Body of pancreas (tissue), 4 donors: ENCODE results near the gene EYA2. TPM values are rescaled to one million over a fixed set of nuclear protein-coding genes. Genes with fewer than 3 reads are reported as not detected.

ENCODE experiments used
- ATAC-seq: fragments of 150-250 bp; one replicate; pipeline ENCODE4 v1.9.1; 2016
- DNase-seq, 4 donors: peaks; one replicate each; pipeline ENCODE4 v3.0.0-alpha.2; 2019
- H3K27ac ChIP-seq, 4 donors: fragments of 200-600 bp; sonication (generic); 1 replicate in 3 of 4; 2 replicates in 1 of 4; pipeline versions ENCODE4 v1.5.1 to v1.6.1; 2016 to 2019; ENCODE audit warnings: mild to moderate bottlenecking in 1 of 4, mixed read lengths in 1 of 4, moderate library complexity in 1 of 4
- H3K27me3 ChIP-seq, 2 donors: fragments of 200-600 bp; sonication (generic); one replicate each; pipeline ENCODE4 v1.6.0; 2016; ENCODE audit warnings: mild to moderate bottlenecking in 1 of 2
- H3K36me3 ChIP-seq, 2 donors: fragments of 200-600 bp; sonication (generic); replicated peaks in 1 of 2; 2 replicates each; pipeline ENCODE4 v1.5.1; 2016; ENCODE audit warnings: low read depth in 2 of 2; ENCODE audit not compliant: insufficient read depth in 1 of 2
- H3K4me1 ChIP-seq: fragments of 200-600 bp; sonication (generic); one replicate; pipeline ENCODE4 v1.6.0; 2016
- H3K4me3 ChIP-seq, 2 donors: fragments of 200-600 bp; sonication (generic); 1 replicate in 1 of 2; 2 replicates in 1 of 2; pipeline ENCODE4 v1.5.1; 2016 to 2019
- H3K9me3 ChIP-seq, 3 donors: fragments of 200-600 bp; sonication (generic); 1 replicate in 2 of 3; 2 replicates in 1 of 3; pipeline ENCODE4 v1.5.1; 2016
- CTCF ChIP-seq, 7 experiments: fragments of 450-650 bp in 4 of 7; fragments of 200-600 bp in 3 of 7; sonication (generic) in 3 of 7; IDR thresholded peaks; one replicate each; pipeline ENCODE4 v1.5.1; 2016 to 2019; ENCODE audit warnings: antibody characterized with exemption in 7 of 7
- POLR2A ChIP-seq, 3 donors: fragments of 450-650 bp; IDR thresholded peaks; one replicate each; pipeline ENCODE4 v1.6.1; 2016; ENCODE audit warnings: antibody characterized with exemption in 3 of 3, mild to moderate bottlenecking in 2 of 3
- WGBS, 2 donors: methylation state at CpG; one replicate each; pipeline ENCODE4 v1.1.5; 2017; 5-methylcytosine and 5-hydroxymethylcytosine counted together
- intact Hi-C: fragments of 100-400 bp; cut with DNase I; formaldehyde crosslinking; loops from one replicate; pipeline ENCODE4 v1.15.1; 2023
- total RNA-seq, 2 donors: library from RNA; depleted of rRNA; stranded (reverse); fragments of >200 nt; gene quantifications; one replicate each; pipeline ENCODE4 v1.1.0, GENCODE V29; 2016

Gene EYA2
- total RNA-seq, 2 donors from 2014 or later, result 0.52 to 3.6 TPM

DNA sequence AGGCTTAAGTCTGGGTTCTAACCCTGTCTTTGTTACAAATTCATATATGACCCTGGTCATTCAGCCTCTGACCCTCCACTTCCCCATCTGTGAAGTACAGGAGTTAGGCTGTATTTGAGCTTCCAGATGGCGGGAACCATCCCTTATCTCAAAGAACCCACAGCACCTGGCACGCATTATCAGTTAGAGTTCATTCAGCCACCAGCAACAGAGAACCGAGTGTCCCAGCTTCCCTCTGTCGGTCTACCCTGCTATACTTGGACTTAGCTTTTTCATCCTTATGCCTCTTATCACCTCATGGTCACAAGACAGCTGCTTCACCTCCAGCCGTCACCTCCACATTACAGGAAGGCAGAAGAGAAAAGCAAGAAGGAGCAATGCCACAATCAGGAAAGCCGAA lies 147.8 kb downstream of the EYA2 start:
- no peaks in the 10 kb centered on the region for H3K4me1 ChIP-seq
- no peaks in the 10 kb centered on the region for H3K36me3 ChIP-seq
- WGBS, 2 donors, result 66 to 70% methylated on average over 6 of the region's 6 CpGs
- H3K4me3 ChIP-seq, result no peak overlapping the region
- intact Hi-C loops, result no loop called here
- H3K27me3 ChIP-seq, result no peaks in the 10 kb centered on the region
- no peak overlapping the region for H3K27ac ChIP-seq
- no peak for DNase-seq
- H3K9me3 ChIP-seq, result peaks cover 0 to 5% (median 0%) of the 10 kb centered on the region in 3 donors
- ATAC-seq, result no peak
- TF ChIP-seq CTCF (IDR thresholded peaks at IDR 0.05), result no peak
- no peak for TF ChIP-seq POLR2A (IDR thresholded peaks at IDR 0.05)

GRCh38 chr20:47043086-47043485 lies 148.4 kb downstream of the EYA2 start:
- no peak for ATAC-seq
- TF ChIP-seq POLR2A (IDR thresholded peaks at IDR 0.05), result no peak
- TF ChIP-seq CTCF (IDR thresholded peaks at IDR 0.05), result no peak
- Histone ChIP-seq H3K36me3 (no peaks in the 10 kb centered on the region), H3K27me3 (no peaks in the 10 kb centered on the region), H3K4me3 (no peak overlapping the region), H3K9me3 (peaks cover 0 to 5% (median 0%) of the 10 kb centered on the region in 3 donors), H3K4me1 (no peaks in the 10 kb centered on the region), H3K27ac (no peak overlapping the region)
- 57 to 59% methylated on average over 2 of the region's 2 CpGs for WGBS, 2 donors
- no peak for DNase-seq
- intact Hi-C loops, result no loop called here

- Histone ChIP-seq H3K4me3 (no peak overlapping the region), H3K4me1 (no peaks in the 10 kb centered on the region), H3K36me3 (no peaks in the 10 kb centered on the region), H3K27me3 (no peaks in the 10 kb centered on the region), H3K9me3 (peaks cover 0 to 5% (median 0%) of the 10 kb centered on the region in 3 donors), H3K27ac (no peak overlapping the region)
- no peak for ATAC-seq
- intact Hi-C loops, result no loop called here
- WGBS, 2 donors, result 75% methylated on average over 1 of the region's 1 CpG
- no peak for TF ChIP-seq POLR2A (IDR thresholded peaks at IDR 0.05)
- no peak for TF ChIP-seq CTCF (IDR thresholded peaks at IDR 0.05)
- no peak for DNase-seq
Measured at GRCh38 chr20:47044938-47045337, 150.3 kb downstream of the EYA2 start.

DNA sequence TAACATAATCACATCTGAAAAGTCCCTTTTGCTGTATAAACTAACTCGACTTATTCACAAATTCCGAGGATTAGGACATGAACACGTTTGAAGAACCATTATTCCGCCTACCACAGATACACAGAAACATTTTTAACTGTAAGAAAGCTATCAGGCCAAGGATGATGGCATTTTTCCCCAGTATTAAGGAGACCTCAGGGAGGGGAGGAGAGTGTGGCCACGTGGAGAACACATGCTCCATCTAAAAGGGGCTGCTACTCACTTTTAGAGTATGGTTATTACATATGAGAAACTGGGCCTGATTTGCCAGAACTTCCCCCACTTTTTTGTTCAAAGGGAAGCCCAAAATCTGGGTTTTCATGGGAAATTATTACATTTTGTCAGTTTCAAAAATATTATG lies 153.4 kb downstream of the EYA2 start:
- intact Hi-C loops, result no loop called here
- WGBS, 2 donors, result 61 to 66% methylated on average over 5 of the region's 5 CpGs
- ATAC-seq, result no peak
- TF ChIP-seq CTCF (IDR thresholded peaks at IDR 0.05) (no peak), POLR2A (IDR thresholded peaks at IDR 0.05) (no peak)
- Histone ChIP-seq H3K36me3 (no peaks in the 10 kb centered on the region), H3K4me3 (no peak overlapping the region), H3K9me3 (no peaks in the 10 kb centered on the region), H3K27ac (no peak overlapping the region), H3K27me3 (no peaks in the 10 kb centered on the region), H3K4me1 (no peaks in the 10 kb centered on the region)
- no peak for DNase-seq

DNA sequence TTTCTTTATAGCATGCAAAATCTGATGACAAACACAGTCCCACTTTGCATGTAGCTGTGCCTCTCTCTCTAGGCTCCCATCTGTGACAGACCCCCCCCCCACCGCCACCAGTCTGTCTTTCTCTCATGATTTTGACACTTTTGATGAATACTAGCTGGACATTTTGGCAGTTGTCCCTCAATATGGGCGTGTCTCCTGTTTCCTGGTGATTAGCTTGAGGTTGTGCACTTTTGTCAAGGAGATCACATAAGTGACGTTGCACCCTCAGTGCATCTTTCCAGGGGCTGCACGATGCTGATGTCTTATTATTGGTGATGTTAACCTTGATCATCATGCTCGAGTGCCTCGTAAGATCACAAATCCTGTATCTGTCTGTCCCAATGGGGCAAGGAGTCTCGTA lies 155.1 kb downstream of the EYA2 start:
- no peaks in the 10 kb centered on the region for H3K27me3 ChIP-seq
- intact Hi-C loops, result no loop called here
- 40 to 42% methylated on average over 7 of the region's 7 CpGs for WGBS, 2 donors
- H3K36me3 ChIP-seq, result no peaks in the 10 kb centered on the region
- DNase-seq, result no peak
- H3K4me3 ChIP-seq, result no peak overlapping the region
- TF ChIP-seq POLR2A (IDR thresholded peaks at IDR 0.05) (no peak), CTCF (IDR thresholded peaks at IDR 0.05) (no peak)
- H3K27ac ChIP-seq, result no peak overlapping the region
- no peaks in the 10 kb centered on the region for H3K4me1 ChIP-seq
- no peaks in the 10 kb centered on the region for H3K9me3 ChIP-seq
- ATAC-seq, result no peak
